Measurements from ENCODE around the gene SMARCD2.
"Not testable (repeated sequence)": the region's sequence is repeated elsewhere in the genome, so short reads cannot be mapped to it uniquely, and the experiment has no call there.

Gene SMARCD2

DNA sequence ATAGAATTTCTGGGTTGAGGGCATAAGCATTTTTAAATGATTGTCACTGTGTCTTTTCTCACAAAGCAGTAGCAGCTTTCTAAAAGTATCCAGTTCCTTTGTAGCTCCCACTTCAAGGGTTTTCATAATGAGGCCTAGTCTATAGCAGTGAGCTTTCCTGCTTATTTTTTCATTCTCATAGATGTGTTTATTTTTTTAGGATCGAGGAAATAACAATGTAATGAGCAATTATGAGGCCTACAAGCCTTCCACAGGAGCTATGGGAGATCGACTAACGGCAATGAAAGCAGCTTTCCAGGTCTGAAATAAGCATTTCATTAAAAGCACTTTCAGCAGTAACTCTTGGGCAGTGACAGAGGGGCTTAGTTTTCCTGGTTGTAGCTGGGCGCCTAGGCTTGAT lies 25.8 kb downstream of the SMARCD2 start:
- no peak for DNase-seq (ENCODE audit: low read depth in 2 of 2)
- H3K4me3 ChIP-seq (replicated peaks in 1 of 2; ENCODE audit: low read depth in 2 of 2, low read length in 2 of 2) = no peak overlapping the region
- TF ChIP-seq CTCF (IDR thresholded peaks at IDR 0.05; ENCODE audit: low read depth, low read length) = no peak

DNA sequence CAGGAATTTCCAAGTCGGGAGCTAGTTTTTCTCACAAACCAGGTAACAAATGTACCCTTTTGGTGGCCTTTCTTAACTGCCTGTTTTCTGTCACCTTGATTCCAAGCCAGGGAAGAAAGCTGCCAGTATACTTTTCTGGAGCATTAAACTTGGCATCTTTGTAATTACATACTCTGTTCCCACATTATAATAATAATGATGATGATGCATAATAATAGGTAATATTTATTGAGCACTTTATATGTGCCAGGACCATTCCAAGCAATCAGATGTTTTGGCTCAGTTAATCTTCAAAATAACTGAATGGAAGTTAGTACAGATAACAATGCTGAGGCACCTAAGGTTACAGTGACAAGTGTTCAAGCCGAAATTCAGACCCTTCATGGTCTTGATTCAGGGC lies 26.4 kb downstream of the SMARCD2 start:
- DNase-seq (ENCODE audit: low read depth in 2 of 2) = no peak
- no peak for TF ChIP-seq CTCF (IDR thresholded peaks at IDR 0.05; ENCODE audit: low read depth, low read length)

DNA sequence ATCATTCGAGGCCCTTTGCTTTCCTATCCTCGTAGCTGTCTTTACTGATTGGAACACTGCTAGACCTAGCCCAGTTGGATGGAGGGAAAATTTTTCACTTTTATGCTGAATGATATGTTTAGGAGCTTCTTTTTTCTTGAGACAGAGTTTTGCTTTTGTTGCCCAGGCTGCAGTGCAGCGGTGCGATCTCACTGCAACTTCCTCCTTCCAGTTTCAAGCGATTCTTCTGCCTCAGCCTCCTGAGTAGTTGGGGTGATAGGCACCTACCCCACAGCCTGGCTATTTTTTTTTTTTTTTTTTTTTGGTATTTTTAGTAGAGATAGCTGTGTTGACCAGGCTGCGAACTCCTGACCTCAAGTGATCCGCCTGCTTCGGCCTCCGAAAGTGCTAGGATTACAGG lies 32.5 kb downstream of the SMARCD2 start:
- no peak for TF ChIP-seq CTCF (IDR thresholded peaks at IDR 0.05; ENCODE audit: low read depth, low read length)
- H3K4me3 ChIP-seq (replicated peaks in 1 of 2; ENCODE audit: low read depth in 2 of 2, low read length in 2 of 2) = no peak overlapping the region

More for the DNA sequence above, 26.4 kb downstream of the SMARCD2 start:
- no peak overlapping the region for H3K4me3 ChIP-seq (replicated peaks in 1 of 2; ENCODE audit: low read depth in 2 of 2, low read length in 2 of 2)

GRCh38 chr17:63805591-63805990 lies 36.9 kb downstream of the SMARCD2 start:
- DNase-seq (ENCODE audit: low read depth in 2 of 2) = peak in 1 of 2 donors; percentile 27
- no peak for TF ChIP-seq CTCF (IDR thresholded peaks at IDR 0.05; ENCODE audit: low read depth, low read length)
- H3K4me3 ChIP-seq (replicated peaks in 1 of 2; ENCODE audit: low read depth in 2 of 2, low read length in 2 of 2) = no peak overlapping the region

More for the DNA sequence above, 32.5 kb downstream of the SMARCD2 start:
- no peak for DNase-seq (ENCODE audit: low read depth in 2 of 2)

DNA sequence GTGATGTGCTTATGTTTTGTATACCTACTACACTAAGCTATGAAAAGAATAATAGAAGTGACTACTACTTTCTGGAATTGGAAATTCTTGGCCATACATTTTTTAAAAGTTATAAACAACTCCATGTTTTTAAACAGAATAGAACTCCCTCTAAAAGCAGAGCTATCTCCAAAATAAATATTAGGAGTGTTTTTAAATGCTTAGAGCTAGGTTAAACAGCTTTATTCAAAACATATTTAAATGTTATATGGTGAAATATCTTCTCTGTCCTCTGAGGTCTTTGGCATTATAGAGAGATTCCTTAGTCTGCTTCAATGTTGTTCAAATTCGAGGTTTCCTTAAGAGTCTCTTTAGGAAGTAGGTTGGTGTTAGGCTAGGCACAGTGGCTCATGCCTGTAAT lies 38.2 kb downstream of the SMARCD2 start:
- no peak for DNase-seq (ENCODE audit: low read depth in 2 of 2)
- no peak for TF ChIP-seq CTCF (IDR thresholded peaks at IDR 0.05; ENCODE audit: low read depth, low read length)
- H3K4me3 ChIP-seq (replicated peaks in 1 of 2; ENCODE audit: low read depth in 2 of 2, low read length in 2 of 2) = no peak overlapping the region

DNA sequence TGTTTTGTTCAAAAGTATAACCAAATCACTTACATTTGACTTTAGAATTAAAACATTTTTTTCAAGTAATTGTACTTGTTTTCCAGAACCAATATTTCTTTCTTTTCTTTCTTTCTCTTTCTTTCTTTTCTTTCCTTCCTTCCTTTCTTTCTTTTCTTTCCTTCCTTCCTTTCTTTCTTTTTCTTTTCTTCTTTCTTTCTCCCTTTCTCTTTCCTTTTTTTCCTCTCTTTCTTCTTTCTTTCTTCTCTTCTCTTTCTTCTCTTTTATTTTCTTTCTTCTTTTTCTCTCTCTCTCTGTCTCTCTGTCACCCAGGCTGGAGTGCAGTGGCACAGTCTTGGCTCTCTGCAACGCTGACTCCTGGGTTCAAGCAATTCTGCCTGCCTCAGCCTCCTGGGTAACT lies 41.7 kb downstream of the SMARCD2 start:
- no peak for DNase-seq (ENCODE audit: low read depth in 2 of 2)
- no peak for TF ChIP-seq CTCF (IDR thresholded peaks at IDR 0.05; ENCODE audit: low read depth, low read length)
- H3K4me3 ChIP-seq (replicated peaks in 1 of 2; ENCODE audit: low read depth in 2 of 2, low read length in 2 of 2) = no peak overlapping the region

DNA sequence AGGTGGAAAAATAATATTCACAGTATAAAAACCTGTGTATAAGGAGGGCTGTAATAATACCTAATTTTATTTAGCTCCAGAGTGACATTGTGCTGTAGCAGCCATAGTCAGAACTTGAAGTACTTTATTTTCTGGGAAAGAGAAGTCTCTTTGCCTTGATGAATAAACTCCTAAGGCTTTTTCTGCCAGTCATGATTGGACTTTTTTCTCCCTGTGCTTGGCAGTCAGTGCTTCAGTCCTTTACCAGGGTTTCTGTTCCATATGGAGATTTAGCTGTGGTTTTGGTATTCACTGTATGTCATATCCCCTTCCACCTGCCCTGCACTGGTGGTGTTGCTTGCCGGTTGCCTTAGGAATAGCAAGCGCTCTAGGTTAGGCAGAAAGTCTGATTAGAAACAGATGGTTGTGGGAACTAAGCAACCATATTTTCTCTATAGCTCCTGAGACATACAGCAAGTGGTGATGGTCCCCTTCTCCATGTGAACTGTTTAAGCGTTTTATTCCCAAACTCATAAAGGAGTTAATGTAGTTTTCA lies 43.8 kb downstream of the SMARCD2 start:
- TF ChIP-seq CTCF (IDR thresholded peaks at IDR 0.05; ENCODE audit: low read depth, low read length) = no peak
- H3K4me3 ChIP-seq (replicated peaks in 1 of 2; ENCODE audit: low read depth in 2 of 2, low read length in 2 of 2) = no peak overlapping the region
- DNase-seq (ENCODE audit: low read depth in 2 of 2) = no peak

- not testable (repeated sequence) for H3K4me3 ChIP-seq (replicated peaks in 1 of 2; ENCODE audit: low read depth in 2 of 2, low read length in 2 of 2); DNase-seq (ENCODE audit: low read depth in 2 of 2)
Measured at GRCh38 chr17:63796375-63796774, 46.1 kb downstream of the SMARCD2 start.
